Endothelial cell (in vitro differentiated cells): ENCODE measurements around the gene LARGE1. TPM values are rescaled to one million over a fixed set of nuclear protein-coding genes. Genes with fewer than 3 reads are reported as not detected.

Experiments
- DNase-seq: peaks from one replicate; pipeline ENCODE4 v3.0.0; 2021; ENCODE audit warnings: low spot score
- H3K27ac Mint-ChIP-seq: one replicate; pipeline ENCODE4 v1.8.0; 2021; ENCODE audit warnings: mixed read lengths, inconsistent platforms; ENCODE audit not compliant: unreplicated experiment
- H3K27me3 Mint-ChIP-seq: one replicate; pipeline ENCODE4 v1.8.0; 2021; ENCODE audit warnings: mild to moderate bottlenecking, moderate library complexity, mixed read lengths, inconsistent platforms; ENCODE audit not compliant: unreplicated experiment
- H3K36me3 Mint-ChIP-seq: one replicate; pipeline ENCODE4 v1.8.0; 2021; ENCODE audit warnings: mild to moderate bottlenecking, low read depth, mixed read lengths, inconsistent platforms; ENCODE audit not compliant: unreplicated experiment
- H3K4me1 Mint-ChIP-seq: one replicate; pipeline ENCODE4 v1.8.0; 2021; ENCODE audit warnings: mild to moderate bottlenecking, mixed read lengths, inconsistent platforms; ENCODE audit not compliant: unreplicated experiment
- H3K4me3 Mint-ChIP-seq: one replicate; pipeline ENCODE4 v1.8.0; 2021; ENCODE audit warnings: mild to moderate bottlenecking, mixed read lengths, inconsistent platforms; ENCODE audit not compliant: unreplicated experiment
- H3K9me3 Mint-ChIP-seq: one replicate; pipeline ENCODE4 v1.8.0; 2021; ENCODE audit warnings: mixed read lengths, inconsistent platforms; ENCODE audit not compliant: unreplicated experiment
- CTCF ChIP-seq: fragments of 200-600 bp; sonication (generic); IDR thresholded peaks from one replicate; pipeline ENCODE4 v1.5.0; 2021; ENCODE audit warnings: antibody characterized with exemption; ENCODE audit not compliant: unreplicated experiment
- total RNA-seq: library from RNA; stranded (reverse); fragmentation: NEBNext Ultra II Directional; extraction: Animal tissue kit (Norgen Biotek cat#: 25700); gene quantifications from one replicate; pipeline ENCODE4 v1.2.1, GENCODE V29; 2021; ENCODE audit not compliant: unreplicated experiment

LARGE1 gene
- total RNA-seq, 1 donor from 2014 or later = 25.4 TPM

GRCh38 chr22:33657670-33658069, 262.6 kb downstream of the LARGE1 start:
- TF ChIP-seq CTCF = no peak
- H3K27ac Mint-ChIP-seq = no peak overlapping the region
- H3K9me3 Mint-ChIP-seq = peaks cover 9% of the 10 kb centered on the region
- H3K36me3 Mint-ChIP-seq = peaks cover 8% of the 10 kb centered on the region
- no peaks in the 10 kb centered on the region for H3K27me3 Mint-ChIP-seq
- DNase-seq = no peak
- no peak overlapping the region for H3K4me3 Mint-ChIP-seq
- H3K4me1 Mint-ChIP-seq = peaks cover 30% of the 10 kb centered on the region

- Mint-ChIP-seq H3K9me3 (peaks cover 9% of the 10 kb centered on the region), H3K27me3 (peaks cover 2% of the 10 kb centered on the region), H3K27ac (no peak overlapping the region), H3K4me3 (no peak overlapping the region), H3K36me3 (peaks cover 8% of the 10 kb centered on the region), H3K4me1 (peaks cover 34% of the 10 kb centered on the region)
- DNase-seq = no peak
- TF ChIP-seq CTCF = no peak
These were observed 263.3 kb downstream of the LARGE1 start for GRCh38 chr22:33656808-33657628.

GRCh38 chr22:33654173-33654895, 265.9 kb downstream of the LARGE1 start:
- H3K27me3 Mint-ChIP-seq = peaks cover 3% of the 10 kb centered on the region
- H3K4me1 Mint-ChIP-seq = peaks cover 32% of the 10 kb centered on the region
- TF ChIP-seq CTCF = no peak
- H3K9me3 Mint-ChIP-seq = peaks cover 9% of the 10 kb centered on the region
- DNase-seq = peak; percentile 16
- peaks cover 14% of the 10 kb centered on the region for H3K36me3 Mint-ChIP-seq
- H3K27ac Mint-ChIP-seq = peak overlapping the region; percentile 50
- peak overlapping the region; percentile 7 for H3K4me3 Mint-ChIP-seq

GRCh38 chr22:33653532-33654063, 266.7 kb downstream of the LARGE1 start:
- H3K27me3 Mint-ChIP-seq = peaks cover 3% of the 10 kb centered on the region
- peak overlapping the region; percentile 9 for H3K27ac Mint-ChIP-seq
- peaks cover 14% of the 10 kb centered on the region for H3K36me3 Mint-ChIP-seq
- peaks cover 26% of the 10 kb centered on the region for H3K4me1 Mint-ChIP-seq
- no peak for TF ChIP-seq CTCF
- no peak for DNase-seq
- H3K9me3 Mint-ChIP-seq = peaks cover 9% of the 10 kb centered on the region
- H3K4me3 Mint-ChIP-seq = no peak overlapping the region
